Vagina (tissue), 2 donors: ENCODE data around the gene SPEM2. TPM values are rescaled to one million over a fixed set of nuclear protein-coding genes. Genes with fewer than 3 reads are reported as not detected.

Source experiments
- DNase-seq, 2 donors: peaks; one replicate each; pipeline ENCODE4 v3.0.0-alpha.2; 2017; ENCODE audit errors: extremely low spot score in 2 of 2
- H3K27ac ChIP-seq: fragments of 200-600 bp; sonication (generic); one replicate; pipeline ENCODE4 v1.5.1; 2019
- H3K27me3 ChIP-seq: fragments of 200-600 bp; sonication (generic); one replicate; pipeline ENCODE4 v1.5.1; 2019
- H3K36me3 ChIP-seq, 2 donors: fragments of 200-600 bp; sonication (generic); one replicate each; pipeline ENCODE4 v1.5.1; 2017 to 2019
- H3K4me1 ChIP-seq: fragments of 200-600 bp; sonication (generic); one replicate; pipeline ENCODE4 v1.5.1; 2019
- H3K4me3 ChIP-seq, 2 donors: fragments of 200-600 bp; sonication (generic); 1 replicate in 1 of 2; 2 replicates in 1 of 2; pipeline ENCODE4 v1.5.1; 2016 to 2019
- H3K9me3 ChIP-seq: fragments of 200-600 bp; sonication (generic); one replicate; pipeline ENCODE4 v1.5.1; 2019
- CTCF ChIP-seq, 3 experiments: fragments of 450-650 bp in 2 of 3; fragments of 200-600 bp in 1 of 3; sonication (generic) in 1 of 3; IDR thresholded peaks; one replicate each; pipeline ENCODE4 v1.5.1; 2017 to 2019; ENCODE audit warnings: antibody characterized with exemption in 3 of 3, mild to moderate bottlenecking in 2 of 3, moderate library complexity in 2 of 3
- POLR2A ChIP-seq, 2 donors: fragments of 450-650 bp; IDR thresholded peaks; one replicate each; pipeline ENCODE4 v1.6.1; 2017; ENCODE audit warnings: antibody characterized with exemption in 2 of 2, mild to moderate bottlenecking in 2 of 2, moderate library complexity in 2 of 2
- POLR2AphosphoS5 ChIP-seq, 2 donors: sonication (generic); formaldehyde crosslinking; IDR thresholded peaks; one replicate each; pipeline ENCODE4 v1.9.0; 2017; ENCODE audit warnings: antibody characterized with exemption in 2 of 2, mild to moderate bottlenecking in 2 of 2, low read depth in 1 of 2; ENCODE audit not compliant: insufficient read depth in 1 of 2
- intact Hi-C: fragments of 100-400 bp; cut with DNase I; formaldehyde crosslinking; loops from one replicate; pipeline ENCODE4 v1.15.1; 2023
- total RNA-seq: library from RNA; depleted of rRNA; stranded (reverse); fragments of >200 nt; gene quantifications from one replicate; pipeline ENCODE4 v1.2.3, GENCODE V29; 2016

The SPEM2 gene
- total RNA-seq, 1 donor from 2014 or later = not detected

- DNase-seq = no peak
- no peak overlapping the region for H3K27ac ChIP-seq
- no peaks in the 10 kb centered on the region for H3K9me3 ChIP-seq
- H3K27me3 ChIP-seq = no peaks in the 10 kb centered on the region
- TF ChIP-seq CTCF (IDR thresholded peaks at IDR 0.05) (no peak), POLR2A (IDR thresholded peaks at IDR 0.05) (no peak), POLR2AphosphoS5 (IDR thresholded peaks at IDR 0.05; ENCODE audit: insufficient read depth in 1 of 2, low read depth in 1 of 2) (no peak)
- H3K36me3 ChIP-seq = no peaks in the 10 kb centered on the region
- intact Hi-C loops = no loop called here
- no peak overlapping the region for H3K4me3 ChIP-seq
- H3K4me1 ChIP-seq = no peaks in the 10 kb centered on the region
These were observed 1.6 kb downstream of the SPEM2 start for GRCh38 chr17:7426896-7427489.

- Histone ChIP-seq H3K4me3 (no peak overlapping the region), H3K4me1 (no peaks in the 10 kb centered on the region), H3K27ac (no peak overlapping the region), H3K36me3 (no peaks in the 10 kb centered on the region), H3K9me3 (no peaks in the 10 kb centered on the region), H3K27me3 (no peaks in the 10 kb centered on the region)
- intact Hi-C loops = no loop called here
- no peak for TF ChIP-seq CTCF (IDR thresholded peaks at IDR 0.05)
- TF ChIP-seq POLR2AphosphoS5 (IDR thresholded peaks at IDR 0.05; ENCODE audit: insufficient read depth in 1 of 2, low read depth in 1 of 2) = no peak
- TF ChIP-seq POLR2A (IDR thresholded peaks at IDR 0.05) = no peak
- DNase-seq = no peak
These were observed 2.1 kb downstream of the SPEM2 start for GRCh38 chr17:7427549-7427948.

GRCh38 chr17:7428557-7428956 lies 3.1 kb downstream of the SPEM2 start, which contains the start of gene SPEM3:
Gene SPEM3, plus strand, starts transcription at chr17:7428857. Its CDS starts 46 bp downstream, at chr17:7428903.
- no peaks in the 10 kb centered on the region for H3K27me3 ChIP-seq
- no peaks in the 10 kb centered on the region for H3K4me1 ChIP-seq
- no peaks in the 10 kb centered on the region for H3K9me3 ChIP-seq
- H3K4me3 ChIP-seq = no peak within 1 kb of the TSS
- intact Hi-C loops = no loop called here
- H3K27ac ChIP-seq = no peak within 1 kb of the TSS
- no peak for TF ChIP-seq CTCF (IDR thresholded peaks at IDR 0.05)
- TF ChIP-seq POLR2AphosphoS5 (IDR thresholded peaks at IDR 0.05; ENCODE audit: insufficient read depth in 1 of 2, low read depth in 1 of 2) = no peak
- no peak for TF ChIP-seq POLR2A (IDR thresholded peaks at IDR 0.05)
- H3K36me3 ChIP-seq = no peaks in the 10 kb centered on the region
- DNase-seq = no peak

- no peaks in the 10 kb centered on the region for H3K4me1 ChIP-seq
- DNase-seq = no peak
- intact Hi-C loops = no loop called here
- H3K4me3 ChIP-seq = no peak overlapping the region
- H3K27ac ChIP-seq = no peak overlapping the region
- H3K36me3 ChIP-seq = no peaks in the 10 kb centered on the region
- TF ChIP-seq POLR2A (IDR thresholded peaks at IDR 0.05) (no peak), CTCF (IDR thresholded peaks at IDR 0.05) (no peak), POLR2AphosphoS5 (IDR thresholded peaks at IDR 0.05; ENCODE audit: insufficient read depth in 1 of 2, low read depth in 1 of 2) (no peak)
- H3K27me3 ChIP-seq = no peaks in the 10 kb centered on the region
- no peaks in the 10 kb centered on the region for H3K9me3 ChIP-seq
These were observed 4.3 kb downstream of the SPEM2 start for GRCh38 chr17:7429722-7430121.

- Histone ChIP-seq H3K9me3 (no peaks in the 10 kb centered on the region), H3K27me3 (no peaks in the 10 kb centered on the region), H3K27ac (no peak overlapping the region), H3K36me3 (no peaks in the 10 kb centered on the region), H3K4me3 (no peak overlapping the region), H3K4me1 (peaks cover 8% of the 10 kb centered on the region)
- DNase-seq = no peak
- intact Hi-C loops = no loop called here
- TF ChIP-seq CTCF (IDR thresholded peaks at IDR 0.05) (no peak), POLR2A (IDR thresholded peaks at IDR 0.05) (no peak), POLR2AphosphoS5 (IDR thresholded peaks at IDR 0.05; ENCODE audit: insufficient read depth in 1 of 2, low read depth in 1 of 2) (no peak)
These were observed 5.8 kb downstream of the SPEM2 start for GRCh38 chr17:7431231-7431630.
